GM10248 (cell line): ENCODE measurements around the gene UBE4A.

Source experiments
- CTCF ChIA-PET: fragments of 300-600 bp; sonication (Branson Sonifier 250); formaldehyde crosslinking; extraction: SDS; loops from one replicate; lab custom pipeline; 2021; ENCODE audit warnings: antibody characterized with exemption; lab: Yijun Ruan, JAX
- POLR2A ChIA-PET: fragments of 350-650 bp; sonication (Branson Sonifier 250); formaldehyde crosslinking; extraction: SDS; loops from one replicate; lab custom pipeline; 2020; ENCODE audit warnings: antibody characterized with exemption; lab: Yijun Ruan, JAX
- DNase-seq: peaks from one replicate; pipeline ENCODE4 v3.0.0; 2012; ENCODE audit errors: extremely low spot score
- CTCF ChIP-seq: IDR thresholded peaks from 2 replicates; pipeline ENCODE4 v1.5.1; 2012; ENCODE audit warnings: mild to moderate bottlenecking, low read depth; ENCODE audit errors: extremely low read depth, missing control alignments, control extremely low read depth

The UBE4A gene

GRCh38 chr11:118434123-118434552 is 74.7 kb downstream of the UBE4A start:
- no peak for TF ChIP-seq CTCF
- CTCF ChIA-PET, result interaction anchor here (2.1 kb wide), 1 partner anchor 54 kb away, joined by 8 read pairs; no protein-coding TSS in a partner anchor
- POLR2A ChIA-PET, result interaction anchor here (1.0 kb wide), 1 partner anchor 10 kb away, joined by 4 read pairs; no protein-coding TSS in a partner anchor
- DNase-seq, result no peak

GRCh38 chr11:118434553-118435289 is 75.3 kb downstream of the UBE4A start:
- DNase-seq, result peak; percentile 54
- ChIA-PET CTCF (interaction anchor here (0.8 to 2.1 kb wide), 9 partner anchors 9 to 54 kb away, joined by 3 to 11 read pairs (median 4); no protein-coding TSS in a partner anchor), POLR2A (interaction anchor here (0.6 to 1.2 kb wide), 3 partner anchors 9 to 123 kb away, joined by 3 to 4 read pairs (median 4); no protein-coding TSS in a partner anchor)
- peak; percentile 20 for TF ChIP-seq CTCF

- peak; percentile 74 for DNase-seq
- ChIA-PET CTCF (interaction anchor here (0.8 to 2.1 kb wide), 11 partner anchors 9 to 53 kb away, joined by 3 to 11 read pairs (median 3); no protein-coding TSS in a partner anchor), POLR2A (interaction anchor here (0.6 to 1.2 kb wide), 3 partner anchors 8 to 123 kb away, joined by 3 to 4 read pairs (median 4); no protein-coding TSS in a partner anchor)
- TF ChIP-seq CTCF, result no peak
Observed at GRCh38 chr11:118435290-118435892, 76.0 kb downstream of the UBE4A start.

GRCh38 chr11:118435893-118436624 is 76.7 kb downstream of the UBE4A start, which contains the start of gene KMT2A:
Gene KMT2A (plus strand): TSS chr11:118436492. CDS start chr11:118436513, 21 bp downstream.
- ChIA-PET POLR2A (interaction anchor here (0.6 to 1.2 kb wide), 2 partner anchors 22 to 25 kb away, joined by 3 read pairs; no protein-coding TSS in a partner anchor), CTCF (interaction anchor here (0.8 to 2.1 kb wide), 9 partner anchors 8 to 52 kb away, joined by 3 to 11 read pairs (median 4); no protein-coding TSS in a partner anchor)
- peak; percentile 93 for DNase-seq
- TF ChIP-seq CTCF, result peak; percentile 100

- CTCF ChIA-PET, result no interaction called here
- DNase-seq, result no peak
- no peak for TF ChIP-seq CTCF
- POLR2A ChIA-PET, result interaction anchor here (0.6 kb wide), 1 partner anchor 22 kb away, joined by 3 read pairs; no protein-coding TSS in a partner anchor
Observed at GRCh38 chr11:118436639-118437207, 77.3 kb downstream of the UBE4A start.
